RKO (cell line): Measurements from ENCODE around the gene IRF6.
A peak's percentile ranks its signal among the peaks of the same experiment; 100 is the strongest.

Experiments
- DNase-seq: peaks from one replicate; pipeline ENCODE4 v3.0.0-alpha.2; 2016; ENCODE audit warnings: low spot score

IRF6 gene

GRCh38 chr1:209759829-209760359 is 46.0 kb downstream of the IRF6 start:
- DNase-seq = no peak

GRCh38 chr1:209758400-209758799 is 47.5 kb downstream of the IRF6 start:
- DNase-seq = no peak

GRCh38 chr1:209756615-209757445 is 49.1 kb downstream of the IRF6 start:
- DNase-seq = no peak

GRCh38 chr1:209755926-209756614 is 49.9 kb downstream of the IRF6 start, which contains the start of gene TRAF3IP3:
TRAF3IP3 (plus strand) TSS chr1:209756053; CDS start chr1:209760040, 3,987 bp downstream.
- no peak for DNase-seq

GRCh38 chr1:209755256-209755655 is 50.7 kb downstream of the IRF6 start:
- no peak for DNase-seq

GRCh38 chr1:209752890-209753289 is 53.1 kb downstream of the IRF6 start:
- no peak for DNase-seq

- no peak for DNase-seq
These were observed 54.2 kb downstream of the IRF6 start for GRCh38 chr1:209751627-209752231.

GRCh38 chr1:209749670-209750323 is 56.1 kb downstream of the IRF6 start:
- no peak for DNase-seq

- DNase-seq = no peak
These were observed 56.7 kb downstream of the IRF6 start for GRCh38 chr1:209749205-209749604.

- no peak for DNase-seq
These were observed 57.3 kb downstream of the IRF6 start for GRCh38 chr1:209748620-209749019.

- DNase-seq = peak; percentile 91
These were observed 58.2 kb downstream of the IRF6 start for GRCh38 chr1:209747580-209748262.

GRCh38 chr1:209746451-209747165 is 59.3 kb downstream of the IRF6 start:
- peak; percentile 43 for DNase-seq

- no peak for DNase-seq
These were observed 62.8 kb downstream of the IRF6 start for GRCh38 chr1:209743145-209743482.

GRCh38 chr1:209742409-209743144 is 63.4 kb downstream of the IRF6 start:
- peak; percentile 4 for DNase-seq

GRCh38 chr1:209741889-209742288 is 64.1 kb downstream of the IRF6 start:
- no peak for DNase-seq

- DNase-seq = no peak
These were observed 64.7 kb downstream of the IRF6 start for GRCh38 chr1:209741193-209741592.

- DNase-seq = no peak
These were observed 67.7 kb downstream of the IRF6 start for GRCh38 chr1:209738270-209738669.

- no peak for DNase-seq
These were observed 68.8 kb downstream of the IRF6 start for GRCh38 chr1:209737118-209737505.

GRCh38 chr1:209736490-209737117 is 69.3 kb downstream of the IRF6 start:
- DNase-seq = no peak
